Thyroid gland (tissue), 4 donors: ENCODE results near the gene BLOC1S2. TPM values are rescaled to one million over a fixed set of nuclear protein-coding genes. Genes with fewer than 3 reads are reported as not detected.
"Not testable (repeated sequence)": the region's sequence is repeated elsewhere in the genome, so short reads cannot be mapped to it uniquely, and the experiment has no call there.

Experiments
- DNase-seq, 2 donors: peaks; one replicate each; pipeline ENCODE4 v3.0.0-alpha.2; 2019
- H3K27ac ChIP-seq, 3 donors: fragments of 200-600 bp; sonication (generic); 1 replicate in 2 of 3; 2 replicates in 1 of 3; pipeline ENCODE4 v1.5.1; 2016 to 2019; ENCODE audit warnings: mild to moderate bottlenecking in 1 of 3, moderate library complexity in 1 of 3
- H3K27me3 ChIP-seq: fragments of 200-600 bp; sonication (generic); one replicate; pipeline ENCODE4 v1.5.1; 2019
- H3K36me3 ChIP-seq, 2 donors: fragments of 200-600 bp; sonication (generic); one replicate each; pipeline ENCODE4 v1.5.1; 2016 to 2019
- H3K4me1 ChIP-seq, 2 donors: fragments of 200-600 bp; sonication (generic); one replicate each; pipeline ENCODE4 v1.5.1; 2017 to 2019
- H3K4me3 ChIP-seq, 3 donors: fragments of 200-600 bp; sonication (generic); replicated peaks in 1 of 3; 1 replicate in 2 of 3; 2 replicates in 1 of 3; pipeline ENCODE4 v1.5.1; 2016; ENCODE audit warnings: mild to moderate bottlenecking in 1 of 3
- H3K9me3 ChIP-seq: fragments of 200-600 bp; sonication (generic); one replicate; pipeline ENCODE4 v1.5.1; 2017
- CTCF ChIP-seq, 6 experiments: fragments of 200-600 bp in 3 of 6; fragments of 450-650 bp in 3 of 6; sonication (generic) in 3 of 6; IDR thresholded peaks; one replicate each; pipeline ENCODE4 v1.5.1; 2016 to 2019; ENCODE audit warnings: antibody characterized with exemption in 6 of 6, mild to moderate bottlenecking in 2 of 6, inconsistent platforms in 1 of 6, moderate library complexity in 1 of 6
- POLR2A ChIP-seq, 2 donors: fragments of 450-650 bp; IDR thresholded peaks; one replicate each; pipeline ENCODE4 v1.6.1; 2017; ENCODE audit warnings: antibody characterized with exemption in 2 of 2, mild to moderate bottlenecking in 2 of 2, moderate library complexity in 1 of 2
- WGBS, 2 donors: methylation state at CpG; one replicate each; pipeline ENCODE4 v1.1.5; 2017; 5-methylcytosine and 5-hydroxymethylcytosine counted together
- intact Hi-C: fragments of 100-400 bp; cut with DNase I; formaldehyde crosslinking; loops from one replicate; pipeline ENCODE4 v1.15.1; 2023
- total RNA-seq, 4 donors: library from RNA; depleted of rRNA; stranded (reverse); fragments of >200 nt; gene quantifications; one replicate each; pipeline ENCODE4 v1.2.3, GENCODE V29; 2016

Gene BLOC1S2
- total RNA-seq, 4 donors from 2014 or later, result 22.6 to 42.2 (median 37.0) TPM

GRCh38 chr10:100282907-100283306 is 3.6 kb downstream of the BLOC1S2 start:
- peaks cover 11 to 17% of the 10 kb centered on the region in 2 donors for H3K36me3 ChIP-seq

GRCh38 chr10:100276971-100277370 is 9.5 kb downstream of the BLOC1S2 start:
- H3K4me1 ChIP-seq, H3K9me3 ChIP-seq, DNase-seq, H3K4me3 ChIP-seq, H3K27ac ChIP-seq, H3K27me3 ChIP-seq, intact Hi-C loops: not testable (repeated sequence)
- WGBS, 2 donors, result 100% methylated on average over 5 of the region's 31 CpGs; no CpG with 5 or more reads in 1 of the 2 donors
- peaks cover 11 to 20% of the 10 kb centered on the region in 2 donors for H3K36me3 ChIP-seq

More at GRCh38 chr10:100282907-100283306, 3.6 kb downstream of the BLOC1S2 start:
- intact Hi-C loops, result no loop called here
- no peaks in the 10 kb centered on the region for H3K9me3 ChIP-seq
- no peak overlapping the region for H3K27ac ChIP-seq
- 94 to 98% methylated on average over 3 of the region's 3 CpGs for WGBS, 2 donors
- no peak overlapping the region for H3K4me3 ChIP-seq
- no peaks in the 10 kb centered on the region for H3K27me3 ChIP-seq
- DNase-seq, result no peak
- TF ChIP-seq CTCF (IDR thresholded peaks at IDR 0.05), result no peak
- no peak for TF ChIP-seq POLR2A (IDR thresholded peaks at IDR 0.05)
- peaks cover 7 to 18% of the 10 kb centered on the region in 2 donors for H3K4me1 ChIP-seq

GRCh38 chr10:100267239-100268104 is 19.0 kb downstream of the BLOC1S2 start, which contains the start of gene CWF19L1:
CWF19L1 (minus strand) TSS chr10:100267638; CDS start chr10:100267593, 45 bp downstream.
- Histone ChIP-seq H3K4me1 (peaks cover 8 to 14% of the 10 kb centered on the region in 2 donors), H3K27me3 (no peaks in the 10 kb centered on the region), H3K36me3 (no peaks in the 10 kb centered on the region), H3K9me3 (no peaks in the 10 kb centered on the region), H3K27ac (peak within 1 kb of the TSS; percentile 72 to 91 (median 76)), H3K4me3 (peak within 1 kb of the TSS; percentile 75 to 93 (median 92))
- DNase-seq, result peak; percentile 88 to 89
- WGBS, 2 donors, result 1% methylated on average over 40 to 49 of the region's 49 CpGs
- intact Hi-C loops, result no loop called here
- peak in 1 of 6 experiments; percentile 23 for TF ChIP-seq CTCF (IDR thresholded peaks at IDR 0.05)
- TF ChIP-seq POLR2A (IDR thresholded peaks at IDR 0.05), result peak in 1 of 2 donors; percentile 50

- H3K36me3 ChIP-seq, result no peaks in the 10 kb centered on the region
- H3K4me3 ChIP-seq, result peak overlapping the region in 1 of 3 donors; percentile 75
- no peak for DNase-seq
- intact Hi-C loops, result no loop called here
- no peak overlapping the region for H3K27ac ChIP-seq
- no peak for TF ChIP-seq CTCF (IDR thresholded peaks at IDR 0.05)
- no peak for TF ChIP-seq POLR2A (IDR thresholded peaks at IDR 0.05)
- no peaks in the 10 kb centered on the region for H3K27me3 ChIP-seq
- 91 to 94% methylated on average over 15 of the region's 15 CpGs for WGBS, 2 donors
- H3K4me1 ChIP-seq, result peaks cover 8 to 14% of the 10 kb centered on the region in 2 donors
- H3K9me3 ChIP-seq, result no peaks in the 10 kb centered on the region
Observed at GRCh38 chr10:100265821-100266485, 20.5 kb downstream of the BLOC1S2 start.

GRCh38 chr10:100254191-100254590 is 32.3 kb downstream of the BLOC1S2 start:
- DNase-seq, result no peak
- no peaks in the 10 kb centered on the region for H3K4me1 ChIP-seq
- no peak overlapping the region for H3K27ac ChIP-seq
- no peaks in the 10 kb centered on the region for H3K9me3 ChIP-seq
- no peaks in the 10 kb centered on the region for H3K27me3 ChIP-seq
- 95 to 96% methylated on average over 3 of the region's 3 CpGs for WGBS, 2 donors
- intact Hi-C loops, result no loop called here
- H3K36me3 ChIP-seq, result peaks cover 21 to 49% of the 10 kb centered on the region in 2 donors
- no peak overlapping the region for H3K4me3 ChIP-seq
- TF ChIP-seq POLR2A (IDR thresholded peaks at IDR 0.05) (no peak), CTCF (IDR thresholded peaks at IDR 0.05) (no peak)
